Testis (tissue), 2 donors: ENCODE results near the gene CLEC16A.

Experiments used
- POLR2A ChIP-seq: fragments of 450-650 bp; IDR thresholded peaks from one replicate; pipeline ENCODE4 v1.6.1; 2017; ENCODE audit warnings: antibody characterized with exemption, mild to moderate bottlenecking, moderate library complexity
- TF ChIP-seq, protein P1 (sequence below), 3 experiments: fragments of 450-650 bp in 2 of 3; fragments of 200-600 bp in 1 of 3; sonication (generic) in 1 of 3; IDR thresholded peaks; one replicate each; pipeline ENCODE4 v1.5.1; 2016 to 2019; ENCODE audit warnings: antibody characterized with exemption in 3 of 3, mild to moderate bottlenecking in 2 of 3, moderate library complexity in 1 of 3

DNA sequence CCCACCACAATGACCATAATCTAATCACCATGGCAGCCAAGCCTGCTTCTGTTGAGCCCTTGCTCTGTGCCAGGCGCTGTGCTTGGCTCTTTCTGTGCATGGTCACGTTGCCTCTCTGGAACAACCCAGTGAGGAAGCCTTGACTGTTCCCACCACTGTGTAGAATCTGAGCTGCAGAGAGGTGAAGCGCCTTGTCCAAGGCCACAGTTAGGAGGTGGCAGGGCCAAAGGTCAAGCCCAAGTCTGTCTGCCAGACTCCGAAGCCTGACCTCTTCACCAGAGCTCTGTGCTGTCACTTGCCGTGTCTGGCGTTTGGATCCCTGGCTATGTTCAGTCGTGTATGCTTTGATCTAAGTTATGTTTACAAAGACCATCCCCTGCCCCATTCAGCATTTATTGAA lies 10.5 kb downstream of the CLEC16A start:
- TF ChIP-seq, protein P1, sequence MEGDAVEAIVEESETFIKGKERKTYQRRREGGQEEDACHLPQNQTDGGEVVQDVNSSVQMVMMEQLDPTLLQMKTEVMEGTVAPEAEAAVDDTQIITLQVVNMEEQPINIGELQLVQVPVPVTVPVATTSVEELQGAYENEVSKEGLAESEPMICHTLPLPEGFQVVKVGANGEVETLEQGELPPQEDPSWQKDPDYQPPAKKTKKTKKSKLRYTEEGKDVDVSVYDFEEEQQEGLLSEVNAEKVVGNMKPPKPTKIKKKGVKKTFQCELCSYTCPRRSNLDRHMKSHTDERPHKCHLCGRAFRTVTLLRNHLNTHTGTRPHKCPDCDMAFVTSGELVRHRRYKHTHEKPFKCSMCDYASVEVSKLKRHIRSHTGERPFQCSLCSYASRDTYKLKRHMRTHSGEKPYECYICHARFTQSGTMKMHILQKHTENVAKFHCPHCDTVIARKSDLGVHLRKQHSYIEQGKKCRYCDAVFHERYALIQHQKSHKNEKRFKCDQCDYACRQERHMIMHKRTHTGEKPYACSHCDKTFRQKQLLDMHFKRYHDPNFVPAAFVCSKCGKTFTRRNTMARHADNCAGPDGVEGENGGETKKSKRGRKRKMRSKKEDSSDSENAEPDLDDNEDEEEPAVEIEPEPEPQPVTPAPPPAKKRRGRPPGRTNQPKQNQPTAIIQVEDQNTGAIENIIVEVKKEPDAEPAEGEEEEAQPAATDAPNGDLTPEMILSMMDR (IDR thresholded peaks at IDR 0.05), result no peak
- no peak for TF ChIP-seq POLR2A
